HEK293T (cell line): Measurements from ENCODE around the gene MPZ.

Experiments
- ARNT ChIP-seq: fragments of 450-650 bp; IDR thresholded peaks from 2 replicates; pipeline ENCODE4 v1.6.1; 2017; ENCODE audit warnings: mild to moderate bottlenecking
- BHLHE40 ChIP-seq: fragments of 450-650 bp; IDR thresholded peaks from 2 replicates; pipeline ENCODE4 v1.6.1; 2016; ENCODE audit warnings: mild to moderate bottlenecking, moderate library complexity, borderline replicate concordance
- CTBP1 ChIP-seq: fragments of 450-650 bp; IDR thresholded peaks from 2 replicates; pipeline ENCODE4 v1.6.1; 2016; ENCODE audit warnings: borderline replicate concordance
- ELF4 ChIP-seq: fragments of 450-650 bp; IDR thresholded peaks from 2 replicates; pipeline ENCODE4 v1.6.1; 2017; ENCODE audit warnings: antibody characterized with exemption
- FOXK2 ChIP-seq: fragments of 450-650 bp; IDR thresholded peaks from 2 replicates; pipeline ENCODE4 v1.6.1; 2016; ENCODE audit warnings: mild to moderate bottlenecking
- HDGF ChIP-seq: fragments of 450-650 bp; IDR thresholded peaks from 2 replicates; pipeline ENCODE4 v1.6.1; 2017; ENCODE audit warnings: antibody characterized with exemption, borderline replicate concordance
- LEF1 ChIP-seq: fragments of 450-650 bp; IDR thresholded peaks from 2 replicates; pipeline ENCODE4 v1.6.1; 2017; ENCODE audit warnings: mild to moderate bottlenecking, borderline replicate concordance
- SP1 ChIP-seq: fragments of 450-650 bp; IDR thresholded peaks from 2 replicates; pipeline ENCODE4 v1.6.1; 2017
- SUZ12 ChIP-seq: fragments of 450-650 bp; IDR thresholded peaks from 2 replicates; pipeline ENCODE4 v1.6.1; 2016; ENCODE audit warnings: mild to moderate bottlenecking
- TARDBP ChIP-seq: fragments of 450-650 bp; IDR thresholded peaks from 2 replicates; pipeline ENCODE4 v1.6.1; 2016
- ZNF384 ChIP-seq: fragments of 450-650 bp; IDR thresholded peaks from 2 replicates; pipeline ENCODE4 v1.6.1; 2016
- TF ChIP-seq, protein P1 (sequence below): fragments of 450-650 bp; IDR thresholded peaks from 2 replicates; pipeline ENCODE4 v1.6.1; 2016

DNA sequence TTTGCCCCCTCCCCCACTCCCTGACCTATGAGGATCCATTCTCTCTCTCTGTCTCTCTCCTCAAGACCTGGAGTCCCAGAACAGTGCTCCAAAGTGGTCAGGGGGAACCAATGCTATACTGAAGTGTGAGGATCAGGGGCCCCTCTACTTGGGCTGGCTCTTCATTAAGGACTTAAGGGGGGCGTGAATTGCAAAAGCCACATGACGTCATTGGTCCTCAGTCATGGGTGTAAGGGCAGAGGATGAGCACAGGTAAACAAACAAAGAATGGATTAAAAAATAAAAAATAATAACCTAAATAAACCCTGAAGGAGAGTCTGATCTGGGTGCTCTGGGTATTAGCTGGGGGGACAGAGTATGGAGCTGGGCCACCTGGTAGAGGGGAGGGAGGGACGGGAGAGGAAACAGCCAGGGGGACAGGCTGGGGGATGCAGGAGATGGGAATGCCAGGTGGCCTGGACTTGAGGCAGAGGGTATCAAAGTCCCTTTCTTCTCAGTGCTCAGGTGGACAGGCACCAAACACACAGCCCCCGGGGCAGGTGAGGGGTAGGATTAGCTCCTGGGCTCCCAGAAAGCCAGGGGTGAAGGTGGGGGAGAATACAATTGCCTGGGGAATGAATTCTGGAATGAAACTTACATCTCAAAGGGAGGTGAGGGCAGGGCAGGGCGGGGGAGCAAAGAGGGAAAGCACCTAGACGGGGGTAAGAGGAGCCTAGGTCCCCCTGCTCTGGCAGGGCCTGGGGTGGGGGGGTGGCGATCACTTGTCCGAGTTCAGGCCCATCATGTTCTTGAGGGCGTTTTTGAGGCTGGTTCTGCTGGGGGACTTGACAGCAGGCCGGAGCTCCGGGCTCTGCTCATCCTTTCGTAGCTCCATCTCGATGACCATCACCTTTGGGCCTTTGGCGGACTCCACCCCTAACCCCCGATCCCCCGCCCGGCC, 4.6 kb downstream of the MPZ start:
- TF ChIP-seq HDGF (no peak), LEF1 (no peak), ELF4 (no peak), SUZ12 (no peak), ZNF384 (no peak), SP1 (no peak), CTBP1 (no peak), BHLHE40 (no peak), ARNT (no peak), FOXK2 (no peak), TARDBP (no peak)
- TF ChIP-seq, protein P1, sequence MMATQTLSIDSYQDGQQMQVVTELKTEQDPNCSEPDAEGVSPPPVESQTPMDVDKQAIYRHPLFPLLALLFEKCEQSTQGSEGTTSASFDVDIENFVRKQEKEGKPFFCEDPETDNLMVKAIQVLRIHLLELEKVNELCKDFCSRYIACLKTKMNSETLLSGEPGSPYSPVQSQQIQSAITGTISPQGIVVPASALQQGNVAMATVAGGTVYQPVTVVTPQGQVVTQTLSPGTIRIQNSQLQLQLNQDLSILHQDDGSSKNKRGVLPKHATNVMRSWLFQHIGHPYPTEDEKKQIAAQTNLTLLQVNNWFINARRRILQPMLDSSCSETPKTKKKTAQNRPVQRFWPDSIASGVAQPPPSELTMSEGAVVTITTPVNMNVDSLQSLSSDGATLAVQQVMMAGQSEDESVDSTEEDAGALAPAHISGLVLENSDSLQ: no peak
